22Rv1 (cell line): ENCODE measurements around the gene EBF3.

Source experiments
- H3K27ac ChIP-seq: fragments of 450-650 bp; 2 replicates; pipeline ENCODE4 v1.5.1; 2017
- CTCF ChIP-seq: fragments of 450-650 bp; IDR thresholded peaks from 2 replicates; pipeline ENCODE4 v1.5.1; 2017; ENCODE audit warnings: mild to moderate bottlenecking
- ZFX ChIP-seq: fragments of 450-650 bp; IDR thresholded peaks from 2 replicates; pipeline ENCODE4 v1.6.1; 2017; ENCODE audit warnings: antibody characterized with exemption, borderline replicate concordance

EBF3 gene

GRCh38 chr10:129881641-129882040 lies 82.4 kb downstream of the EBF3 start:
- no peak overlapping the region for H3K27ac ChIP-seq
- TF ChIP-seq ZFX (no peak), CTCF (no peak)

DNA sequence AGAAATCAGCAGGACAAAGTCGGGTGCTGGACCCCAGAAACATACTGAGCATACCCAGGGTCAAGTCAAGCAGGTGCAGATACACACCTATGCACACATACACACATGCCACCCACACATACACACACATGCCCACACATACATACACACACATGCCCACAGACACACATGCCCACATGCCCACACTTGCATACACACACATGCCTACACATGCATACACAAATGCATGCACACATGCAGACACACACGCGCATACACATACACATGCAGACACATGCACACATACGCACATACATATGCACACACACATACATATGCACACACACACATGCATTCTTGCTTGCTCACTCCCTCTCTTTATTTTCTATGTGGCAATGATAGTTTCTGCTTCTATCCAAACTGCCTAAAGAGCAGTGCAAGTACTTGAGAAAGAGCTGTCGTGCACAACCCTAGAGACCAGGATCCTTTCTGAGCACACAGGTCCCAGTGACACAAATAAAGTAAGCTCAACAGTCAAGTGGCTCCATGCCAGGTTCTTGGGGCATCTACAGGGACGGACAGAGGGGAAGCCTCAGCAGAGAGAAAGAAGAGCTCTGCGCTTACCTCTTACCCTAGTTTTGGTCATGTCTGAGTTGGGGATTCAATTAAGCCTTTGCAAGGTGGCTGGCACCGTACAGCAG lies 83.7 kb downstream of the EBF3 start:
- TF ChIP-seq ZFX (no peak), CTCF (no peak)
- H3K27ac ChIP-seq = no peak overlapping the region

DNA sequence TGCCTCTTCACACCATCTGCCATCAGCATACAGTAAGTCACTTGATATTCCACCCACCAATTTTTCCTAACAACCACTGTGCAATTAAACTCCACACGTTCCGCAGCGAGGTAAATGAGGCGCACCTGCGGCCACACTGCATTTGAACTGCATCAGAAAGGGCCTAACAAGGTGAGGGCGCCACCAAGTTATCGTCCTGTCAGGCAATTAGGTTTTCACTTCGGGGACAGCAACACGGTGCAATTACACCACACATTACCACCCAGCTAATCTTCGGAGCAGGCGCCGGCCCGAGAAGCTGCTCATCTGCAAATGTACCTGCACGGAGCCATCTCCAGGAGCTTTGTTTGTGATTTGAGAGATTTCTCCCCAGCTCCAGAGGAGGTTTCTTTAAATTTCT lies 84.4 kb downstream of the EBF3 start:
- TF ChIP-seq ZFX (no peak), CTCF (no peak)
- H3K27ac ChIP-seq = no peak overlapping the region

- no peak overlapping the region for H3K27ac ChIP-seq
- no peak for TF ChIP-seq CTCF
- no peak for TF ChIP-seq ZFX
Observed at GRCh38 chr10:129878835-129879234, 85.2 kb downstream of the EBF3 start.

DNA sequence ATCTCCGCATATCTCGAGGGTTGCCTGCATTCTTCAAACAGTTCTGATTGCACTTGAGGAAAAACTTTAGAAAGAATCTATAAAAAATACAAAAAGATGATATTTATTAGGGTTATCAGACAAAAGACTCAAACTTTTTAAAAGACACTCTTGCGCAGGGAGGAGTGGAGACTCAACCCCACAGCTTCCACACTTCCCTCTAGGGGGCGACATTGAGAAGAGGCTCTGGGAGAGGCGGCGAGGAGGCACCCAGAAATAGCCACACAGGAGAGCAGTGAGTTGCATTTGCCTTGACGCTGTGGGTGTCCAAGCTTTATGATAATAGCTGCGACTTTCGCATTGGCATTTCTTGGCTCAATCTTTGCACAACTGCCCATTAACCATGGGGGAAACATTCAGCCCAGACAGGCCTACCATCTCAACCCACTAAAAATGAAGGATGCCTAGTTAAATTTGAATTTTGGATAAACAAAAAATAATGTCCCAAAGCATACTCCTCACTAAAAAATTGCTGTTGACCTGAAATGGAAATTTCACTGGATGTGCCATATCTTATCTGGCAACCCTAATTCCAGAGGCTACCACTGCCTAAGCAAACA lies 86.2 kb downstream of the EBF3 start:
- H3K27ac ChIP-seq = no peak overlapping the region
- TF ChIP-seq ZFX = no peak
- peak; percentile 80 for TF ChIP-seq CTCF

DNA sequence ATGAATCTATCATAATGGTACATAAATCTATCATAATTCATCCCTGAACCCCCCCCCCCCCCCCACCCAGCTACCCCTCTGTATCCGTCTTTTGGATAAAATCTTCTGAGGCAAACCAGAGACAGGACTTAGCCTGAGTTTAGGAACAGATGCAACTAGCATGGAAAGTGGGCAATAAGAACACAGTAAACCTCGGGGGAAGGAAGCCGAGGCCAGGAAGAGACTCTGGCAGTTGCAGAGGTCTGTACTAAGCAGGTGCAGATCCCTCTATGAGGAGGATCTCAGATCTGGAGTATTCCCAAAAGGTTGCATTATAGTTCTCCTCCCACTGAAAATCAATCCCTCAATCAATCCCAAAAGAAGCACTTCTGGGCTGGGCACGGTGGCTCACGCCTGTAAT lies 87.2 kb downstream of the EBF3 start:
- TF ChIP-seq ZFX = no peak
- no peak for TF ChIP-seq CTCF
- H3K27ac ChIP-seq = no peak overlapping the region

DNA sequence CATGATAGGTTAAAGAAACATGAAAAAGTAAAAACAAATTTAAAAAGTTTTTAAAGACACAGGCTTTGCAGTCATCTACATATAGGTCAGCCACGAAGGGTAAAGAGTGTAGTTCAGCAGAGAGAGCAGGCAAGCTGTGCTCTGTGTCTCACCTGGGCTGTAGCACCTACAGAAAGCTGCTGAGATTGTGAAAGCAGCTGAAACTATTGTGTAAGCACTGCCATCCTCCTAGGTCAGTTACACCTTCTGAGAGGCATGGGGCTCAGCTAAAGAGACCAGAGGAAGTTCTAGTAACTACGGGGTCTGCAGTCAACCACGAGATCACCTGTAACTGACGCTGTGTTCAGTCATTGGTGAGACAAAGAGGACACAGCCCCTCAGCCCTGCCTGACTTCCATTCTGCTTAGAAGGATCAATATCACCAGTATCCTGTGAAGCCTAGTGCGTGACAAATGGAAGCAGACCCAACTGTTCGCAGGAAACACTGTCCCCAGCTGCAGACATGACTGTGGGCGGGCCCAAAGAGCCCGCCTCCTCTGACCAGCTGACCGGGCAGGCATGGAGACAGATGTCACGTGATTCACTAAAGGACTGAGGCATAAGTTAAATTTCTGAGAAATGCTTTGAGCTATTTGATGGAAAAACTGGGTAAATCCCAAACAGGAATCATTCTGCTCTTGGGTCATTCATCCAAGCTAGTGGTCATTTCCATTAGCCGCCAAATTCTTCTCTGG lies 87.9 kb downstream of the EBF3 start:
- no peak for TF ChIP-seq CTCF
- no peak for TF ChIP-seq ZFX

More for the DNA sequence above, 87.9 kb downstream of the EBF3 start:
- no peak overlapping the region for H3K27ac ChIP-seq
